ENCODE results near the gene SUSD6.

SUSD6 gene

GRCh38 chr14:69741055-69741454, 129.7 kb downstream of the SUSD6 start:
- H3K4me1 ChIP-seq (ENCODE audit: insufficient read depth, insufficient read length) = no peaks in the 10 kb centered on the region
- no peak for DNase-seq (ENCODE audit: low read depth, low spot score)
- H3K36me3 ChIP-seq (ENCODE audit: insufficient read depth, insufficient read length, low read length) = no peaks in the 10 kb centered on the region
- no peak overlapping the region for H3K9ac ChIP-seq (ENCODE audit: insufficient read length, low read depth)
- TF ChIP-seq ZNF274 (IDR thresholded peaks at IDR 0.05; ENCODE audit: low read depth, low read length) (no peak), SUZ12 (IDR thresholded peaks at IDR 0.05; ENCODE audit: extremely low read depth, insufficient read depth, insufficient read length) (no peak), YY1 (IDR thresholded peaks at IDR 0.05; ENCODE audit: insufficient read depth, insufficient read length) (no peak)
- peaks cover 27% of the 10 kb centered on the region for H3K9me3 ChIP-seq (ENCODE audit: insufficient read depth, low read length)
- no peak overlapping the region for H3K4me3 ChIP-seq (ENCODE audit: insufficient read length, low read depth)
- no peaks in the 10 kb centered on the region for H3K27me3 ChIP-seq (ENCODE audit: insufficient read depth, insufficient read length)

DNA sequence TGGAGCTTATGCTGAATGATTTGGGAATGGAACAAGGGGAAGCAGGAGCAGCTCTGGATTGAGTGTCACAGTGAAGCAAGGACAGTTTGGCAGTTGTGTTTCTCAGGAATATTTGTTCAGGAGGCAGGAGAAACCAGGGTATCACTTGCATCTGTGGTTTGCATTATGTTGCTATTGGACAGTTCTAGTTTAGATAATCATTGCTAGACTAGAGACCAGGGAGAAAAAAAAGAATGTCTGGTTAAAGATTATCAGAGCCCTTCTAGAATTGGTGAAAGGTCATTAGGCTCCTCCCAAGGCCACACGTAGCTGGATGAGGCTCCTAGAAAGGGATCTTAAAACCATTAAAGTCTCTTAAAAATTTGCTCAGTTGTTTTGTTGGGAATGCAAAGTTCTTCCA, 138.6 kb downstream of the SUSD6 start:
- no peak for DNase-seq (ENCODE audit: low read depth, low spot score)
- Histone ChIP-seq H3K4me1 (ENCODE audit: insufficient read depth, insufficient read length) (no peaks in the 10 kb centered on the region), H3K4me3 (ENCODE audit: insufficient read length, low read depth) (no peak overlapping the region), H3K9me3 (ENCODE audit: insufficient read depth, low read length) (0 out of 2 replicates have a peak, but pooled peaks cover under 1% of the 10 kb centered on the region), H3K27me3 (ENCODE audit: insufficient read depth, insufficient read length) (no peaks in the 10 kb centered on the region), H3K36me3 (ENCODE audit: insufficient read depth, insufficient read length, low read length) (no peaks in the 10 kb centered on the region), H3K9ac (ENCODE audit: insufficient read length, low read depth) (no peak overlapping the region)
- TF ChIP-seq ZNF274 (IDR thresholded peaks at IDR 0.05; ENCODE audit: low read depth, low read length) = no peak
- TF ChIP-seq SUZ12 (IDR thresholded peaks at IDR 0.05; ENCODE audit: extremely low read depth, insufficient read depth, insufficient read length) = no peak
- no peak for TF ChIP-seq YY1 (IDR thresholded peaks at IDR 0.05; ENCODE audit: insufficient read depth, insufficient read length)

DNA sequence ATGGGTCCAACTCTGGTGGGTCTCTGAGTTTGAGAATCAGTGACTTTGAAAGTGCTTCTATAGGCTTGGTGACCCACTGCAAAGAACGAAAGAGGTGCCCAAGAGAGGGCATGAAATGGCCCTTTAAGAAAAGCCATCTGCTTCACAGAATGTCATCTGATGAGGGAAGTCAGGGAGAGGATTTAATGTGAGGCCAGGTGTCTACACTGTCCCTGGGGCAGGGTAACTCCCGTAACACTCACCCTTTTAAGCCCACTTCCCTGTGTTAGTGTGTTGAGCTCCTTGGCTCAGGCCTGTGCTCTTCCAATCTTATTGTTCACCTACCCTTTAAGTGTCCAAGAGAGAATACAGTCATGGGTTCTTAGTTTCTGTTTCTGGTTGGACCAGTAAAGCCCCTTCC, 139.1 kb downstream of the SUSD6 start:
- Histone ChIP-seq H3K4me3 (ENCODE audit: insufficient read length, low read depth) (no peak overlapping the region), H3K9ac (ENCODE audit: insufficient read length, low read depth) (no peak overlapping the region), H3K9me3 (ENCODE audit: insufficient read depth, low read length) (no peaks in the 10 kb centered on the region), H3K4me1 (ENCODE audit: insufficient read depth, insufficient read length) (no peaks in the 10 kb centered on the region), H3K36me3 (ENCODE audit: insufficient read depth, insufficient read length, low read length) (no peaks in the 10 kb centered on the region), H3K27me3 (ENCODE audit: insufficient read depth, insufficient read length) (no peaks in the 10 kb centered on the region)
- TF ChIP-seq YY1 (IDR thresholded peaks at IDR 0.05; ENCODE audit: insufficient read depth, insufficient read length) = no peak
- no peak for TF ChIP-seq ZNF274 (IDR thresholded peaks at IDR 0.05; ENCODE audit: low read depth, low read length)
- no peak for TF ChIP-seq SUZ12 (IDR thresholded peaks at IDR 0.05; ENCODE audit: extremely low read depth, insufficient read depth, insufficient read length)
- no peak for DNase-seq (ENCODE audit: low read depth, low spot score)

DNA sequence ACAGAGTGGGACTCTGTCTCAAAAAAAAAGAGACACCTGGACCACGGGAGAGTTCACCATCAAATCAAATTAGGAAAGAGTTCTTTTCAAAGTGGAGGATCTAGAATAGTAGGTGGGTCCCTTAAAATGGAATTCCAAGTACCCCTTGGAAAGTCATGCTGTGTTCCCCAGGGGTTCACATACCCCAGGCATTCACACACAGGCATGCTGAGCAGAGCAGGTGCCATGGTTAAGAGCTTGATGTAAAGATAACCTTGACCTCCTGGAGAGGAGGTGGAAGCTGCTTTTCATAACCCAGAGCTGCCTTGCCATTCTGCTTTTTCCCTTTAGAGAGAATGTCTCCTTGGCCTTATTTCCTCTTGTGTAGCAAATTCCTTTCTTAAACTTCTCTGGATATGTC, 141.4 kb downstream of the SUSD6 start:
- no peak for DNase-seq (ENCODE audit: low read depth, low spot score)
- H3K36me3 ChIP-seq (ENCODE audit: insufficient read depth, insufficient read length, low read length) = no peaks in the 10 kb centered on the region
- H3K4me3 ChIP-seq (ENCODE audit: insufficient read length, low read depth) = no peak overlapping the region
- H3K9me3 ChIP-seq (ENCODE audit: insufficient read depth, low read length) = no peaks in the 10 kb centered on the region
- TF ChIP-seq ZNF274 (IDR thresholded peaks at IDR 0.05; ENCODE audit: low read depth, low read length) = no peak
- no peak for TF ChIP-seq YY1 (IDR thresholded peaks at IDR 0.05; ENCODE audit: insufficient read depth, insufficient read length)
- no peaks in the 10 kb centered on the region for H3K4me1 ChIP-seq (ENCODE audit: insufficient read depth, insufficient read length)
- H3K27me3 ChIP-seq (ENCODE audit: insufficient read depth, insufficient read length) = no peaks in the 10 kb centered on the region
- no peak overlapping the region for H3K9ac ChIP-seq (ENCODE audit: insufficient read length, low read depth)

DNA sequence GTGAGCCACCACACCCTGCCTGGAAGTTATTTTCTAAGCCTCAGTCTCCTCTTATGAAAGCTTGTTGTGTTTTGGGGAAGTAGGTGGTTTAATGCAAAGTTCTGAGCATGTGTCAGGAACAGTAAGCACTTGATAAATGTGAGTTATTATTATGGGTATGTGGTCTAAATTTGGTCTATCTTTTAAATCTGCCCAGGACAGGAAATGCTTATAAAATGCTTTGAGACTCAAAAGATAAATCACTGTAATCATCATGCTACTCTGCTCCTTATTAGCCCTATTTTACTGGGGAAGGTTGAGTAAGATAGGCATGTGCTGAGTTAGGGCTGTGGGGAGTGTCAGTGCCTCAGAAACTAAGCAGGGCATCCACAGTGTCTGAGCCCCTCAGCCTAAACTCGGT, 142.5 kb downstream of the SUSD6 start:
- TF ChIP-seq ZNF274 (IDR thresholded peaks at IDR 0.05; ENCODE audit: low read depth, low read length) = no peak
- no peak for TF ChIP-seq YY1 (IDR thresholded peaks at IDR 0.05; ENCODE audit: insufficient read depth, insufficient read length)
- TF ChIP-seq SUZ12 (IDR thresholded peaks at IDR 0.05; ENCODE audit: extremely low read depth, insufficient read depth, insufficient read length) = no peak
- H3K4me1 ChIP-seq (ENCODE audit: insufficient read depth, insufficient read length) = no peaks in the 10 kb centered on the region
- no peaks in the 10 kb centered on the region for H3K9me3 ChIP-seq (ENCODE audit: insufficient read depth, low read length)
- no peaks in the 10 kb centered on the region for H3K27me3 ChIP-seq (ENCODE audit: insufficient read depth, insufficient read length)
- H3K36me3 ChIP-seq (ENCODE audit: insufficient read depth, insufficient read length, low read length) = no peaks in the 10 kb centered on the region
- no peak overlapping the region for H3K9ac ChIP-seq (ENCODE audit: insufficient read length, low read depth)
- no peak for DNase-seq (ENCODE audit: low read depth, low spot score)
- H3K4me3 ChIP-seq (ENCODE audit: insufficient read length, low read depth) = no peak overlapping the region

DNA sequence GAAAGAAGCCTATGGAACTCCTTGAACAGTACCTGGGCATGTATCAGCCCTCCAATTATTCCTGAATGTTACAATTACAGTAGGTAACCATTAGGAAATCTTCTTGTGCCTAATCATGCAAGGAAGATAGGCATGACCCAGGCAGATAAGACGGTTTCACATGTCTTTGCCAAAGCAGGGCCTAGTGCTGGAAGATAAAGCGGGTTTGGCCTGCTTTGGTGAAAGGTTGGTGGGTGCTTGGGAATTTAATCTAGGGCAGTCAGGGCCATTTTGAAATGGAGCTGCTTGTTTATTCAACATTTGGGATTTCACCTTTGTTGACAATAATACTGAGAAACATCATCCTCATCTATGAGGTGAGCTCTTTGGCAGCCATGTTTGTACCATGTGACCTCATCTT, 143.1 kb downstream of the SUSD6 start:
- H3K9me3 ChIP-seq (ENCODE audit: insufficient read depth, low read length) = no peaks in the 10 kb centered on the region
- DNase-seq (ENCODE audit: low read depth, low spot score) = no peak
- no peak overlapping the region for H3K9ac ChIP-seq (ENCODE audit: insufficient read length, low read depth)
- TF ChIP-seq SUZ12 (IDR thresholded peaks at IDR 0.05; ENCODE audit: extremely low read depth, insufficient read depth, insufficient read length) = no peak
- no peak for TF ChIP-seq ZNF274 (IDR thresholded peaks at IDR 0.05; ENCODE audit: low read depth, low read length)
- no peak for TF ChIP-seq YY1 (IDR thresholded peaks at IDR 0.05; ENCODE audit: insufficient read depth, insufficient read length)
- no peaks in the 10 kb centered on the region for H3K36me3 ChIP-seq (ENCODE audit: insufficient read depth, insufficient read length, low read length)
- no peaks in the 10 kb centered on the region for H3K4me1 ChIP-seq (ENCODE audit: insufficient read depth, insufficient read length)
- no peak overlapping the region for H3K4me3 ChIP-seq (ENCODE audit: insufficient read length, low read depth)
- no peaks in the 10 kb centered on the region for H3K27me3 ChIP-seq (ENCODE audit: insufficient read depth, insufficient read length)

GRCh38 chr14:69755296-69755695, 143.9 kb downstream of the SUSD6 start:
- Histone ChIP-seq H3K9ac (ENCODE audit: insufficient read length, low read depth) (no peak overlapping the region), H3K4me1 (ENCODE audit: insufficient read depth, insufficient read length) (no peaks in the 10 kb centered on the region), H3K9me3 (ENCODE audit: insufficient read depth, low read length) (no peaks in the 10 kb centered on the region), H3K4me3 (ENCODE audit: insufficient read length, low read depth) (no peak overlapping the region), H3K27me3 (ENCODE audit: insufficient read depth, insufficient read length) (no peaks in the 10 kb centered on the region), H3K36me3 (ENCODE audit: insufficient read depth, insufficient read length, low read length) (no peaks in the 10 kb centered on the region)
- TF ChIP-seq ZNF274 (IDR thresholded peaks at IDR 0.05; ENCODE audit: low read depth, low read length) = no peak
- TF ChIP-seq YY1 (IDR thresholded peaks at IDR 0.05; ENCODE audit: insufficient read depth, insufficient read length) = no peak
- TF ChIP-seq SUZ12 (IDR thresholded peaks at IDR 0.05; ENCODE audit: extremely low read depth, insufficient read depth, insufficient read length) = no peak
- DNase-seq (ENCODE audit: low read depth, low spot score) = no peak

- no peak overlapping the region for H3K9ac ChIP-seq (ENCODE audit: insufficient read length, low read depth)
- no peaks in the 10 kb centered on the region for H3K4me1 ChIP-seq (ENCODE audit: insufficient read depth, insufficient read length)
- no peaks in the 10 kb centered on the region for H3K27me3 ChIP-seq (ENCODE audit: insufficient read depth, insufficient read length)
- no peak overlapping the region for H3K4me3 ChIP-seq (ENCODE audit: insufficient read length, low read depth)
- no peak for DNase-seq (ENCODE audit: low read depth, low spot score)
- H3K9me3 ChIP-seq (ENCODE audit: insufficient read depth, low read length) = no peaks in the 10 kb centered on the region
- TF ChIP-seq ZNF274 (IDR thresholded peaks at IDR 0.05; ENCODE audit: low read depth, low read length) = no peak
- no peak for TF ChIP-seq YY1 (IDR thresholded peaks at IDR 0.05; ENCODE audit: insufficient read depth, insufficient read length)
- no peak for TF ChIP-seq SUZ12 (IDR thresholded peaks at IDR 0.05; ENCODE audit: extremely low read depth, insufficient read depth, insufficient read length)
- H3K36me3 ChIP-seq (ENCODE audit: insufficient read depth, insufficient read length, low read length) = no peaks in the 10 kb centered on the region
Observed at GRCh38 chr14:69755784-69756183, 144.4 kb downstream of the SUSD6 start.

Data from NT2/D1 (cell line).